ENCODE results near the gene MCOLN1.

- no peak for TF ChIP-seq POLR2A (IDR thresholded peaks at IDR 0.05; ENCODE audit: extremely low read depth, insufficient read length)
- no peak for TF ChIP-seq CTCF (IDR thresholded peaks at IDR 0.05; ENCODE audit: low read depth, low read length)
Measured at GRCh38 chr19:7540761-7541474, 18.5 kb downstream of the MCOLN1 start.
